HL-60 (cell line): ENCODE data around the gene NLRC5.

Source experiments
- POLR2AphosphoS5 ChIP-seq: IDR thresholded peaks from 2 replicates; pipeline ENCODE4 v1.6.1; 2012; ENCODE audit warnings: low read depth
- SPI1 ChIP-seq: IDR thresholded peaks from 2 replicates; pipeline ENCODE4 v1.6.1; 2012; ENCODE audit warnings: low read depth, mild to moderate bottlenecking, borderline replicate concordance
- TF ChIP-seq, protein P1 (sequence below): IDR thresholded peaks from one replicate; pipeline ENCODE4 v1.5.1; 2011; ENCODE audit warnings: low read length, control low read depth, inconsistent platforms; ENCODE audit not compliant: insufficient read depth

DNA sequence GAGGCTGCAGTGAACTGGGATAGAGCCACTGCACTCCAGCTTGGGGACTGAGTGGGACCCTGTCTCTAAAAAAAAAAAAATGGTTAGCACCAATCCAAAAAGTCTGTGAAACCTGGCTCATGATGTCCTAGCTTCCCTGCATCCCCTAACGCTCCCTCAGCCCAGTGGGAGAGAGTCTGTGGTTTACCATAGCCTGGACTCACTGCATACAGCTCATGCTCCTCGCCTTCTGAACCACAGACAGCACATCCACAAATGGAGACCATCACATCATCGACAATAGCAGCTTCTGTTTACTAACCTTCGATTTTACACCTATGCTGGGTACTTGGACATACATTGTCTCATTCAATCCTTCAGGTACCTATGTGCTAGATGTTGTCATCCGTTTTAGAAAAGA is 43.6 kb downstream of the NLRC5 start:
- TF ChIP-seq, protein P1, sequence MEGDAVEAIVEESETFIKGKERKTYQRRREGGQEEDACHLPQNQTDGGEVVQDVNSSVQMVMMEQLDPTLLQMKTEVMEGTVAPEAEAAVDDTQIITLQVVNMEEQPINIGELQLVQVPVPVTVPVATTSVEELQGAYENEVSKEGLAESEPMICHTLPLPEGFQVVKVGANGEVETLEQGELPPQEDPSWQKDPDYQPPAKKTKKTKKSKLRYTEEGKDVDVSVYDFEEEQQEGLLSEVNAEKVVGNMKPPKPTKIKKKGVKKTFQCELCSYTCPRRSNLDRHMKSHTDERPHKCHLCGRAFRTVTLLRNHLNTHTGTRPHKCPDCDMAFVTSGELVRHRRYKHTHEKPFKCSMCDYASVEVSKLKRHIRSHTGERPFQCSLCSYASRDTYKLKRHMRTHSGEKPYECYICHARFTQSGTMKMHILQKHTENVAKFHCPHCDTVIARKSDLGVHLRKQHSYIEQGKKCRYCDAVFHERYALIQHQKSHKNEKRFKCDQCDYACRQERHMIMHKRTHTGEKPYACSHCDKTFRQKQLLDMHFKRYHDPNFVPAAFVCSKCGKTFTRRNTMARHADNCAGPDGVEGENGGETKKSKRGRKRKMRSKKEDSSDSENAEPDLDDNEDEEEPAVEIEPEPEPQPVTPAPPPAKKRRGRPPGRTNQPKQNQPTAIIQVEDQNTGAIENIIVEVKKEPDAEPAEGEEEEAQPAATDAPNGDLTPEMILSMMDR: no peak
- no peak for TF ChIP-seq SPI1
- TF ChIP-seq POLR2AphosphoS5: no peak
